ENCODE data around the gene OR13C9. TPM values are rescaled to one million over a fixed set of nuclear protein-coding genes. Genes with fewer than 3 reads are reported as not detected.
"Not testable (repeated sequence)": the region's sequence is repeated elsewhere in the genome, so short reads cannot be mapped to it uniquely, and the experiment has no call there.

Gene OR13C9
- total and polyA plus RNA-seq, 9 of the 15 experiments (the other 6 are each of a cell fraction or from before 2014, with no cell fraction given) = not detected

DNA sequence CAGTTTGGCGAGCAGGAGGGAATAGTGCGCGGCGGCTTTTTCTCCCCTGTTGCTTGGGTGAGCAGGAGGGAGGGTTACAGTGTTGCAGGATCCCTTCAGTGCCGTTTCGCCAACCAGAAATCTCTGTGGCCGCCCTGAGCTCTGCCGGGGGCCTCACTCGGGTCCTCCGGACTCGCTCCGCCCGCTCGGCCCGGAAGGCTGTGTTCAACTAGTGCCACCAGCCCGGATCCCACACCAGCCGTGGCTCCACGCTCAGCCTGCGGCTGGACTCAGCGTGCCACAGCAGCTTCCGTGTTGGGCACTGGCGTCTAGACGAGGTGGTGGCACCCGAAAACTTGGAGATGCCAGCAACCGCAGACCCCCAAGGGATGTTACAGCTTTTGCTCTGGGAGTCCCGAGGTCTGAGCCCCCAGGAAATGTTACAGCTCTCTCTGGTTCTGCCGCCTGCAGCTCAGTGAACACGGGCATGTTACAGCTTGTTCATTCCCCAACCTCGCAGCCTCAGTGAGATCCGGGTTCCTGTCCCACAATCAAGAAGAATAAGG is 16.0 kb upstream of the OR13C9 start:
- FAIRE-seq (no peak), ATAC-seq (no peak), DNase-seq (ENCODE audit: extremely low read depth in 1 of 4, low spot score in 3 of 4) (no peak)
- H3K9me3 ChIP-seq (replicated peaks; ENCODE audit: control insufficient read depth, insufficient read depth, low read depth, low read length) = no peaks in the 10 kb centered on the region
- H3K79me2 ChIP-seq (ENCODE audit: control insufficient read depth, insufficient read depth, low read length) = no peaks in the 10 kb centered on the region
- intact Hi-C loops (cut with micrococcal nuclease) (no loop called here), in situ Hi-C loops (cut with MboI) (no loop called here)
- no peak overlapping the region for H3K27ac ChIP-seq (ENCODE audit: extremely low read depth, low read depth, low read length)
- no peaks in the 10 kb centered on the region for H3K9me1 ChIP-seq (ENCODE audit: control insufficient read depth, insufficient read depth, low read length)
- H3K4me2 ChIP-seq (ENCODE audit: insufficient read depth, low read length) = no peak overlapping the region
- CTCF ChIA-PET (ENCODE audit: low intra/inter-chr PET ratio) = no interaction called here
- no peak overlapping the region for H3K9ac ChIP-seq (ENCODE audit: insufficient read depth in 1 of 2, low read depth in 2 of 2, low read length in 2 of 2)
- H3K4me3 ChIP-seq = no peak overlapping the region
- no TSS peak for BruUV-seq (replicated peaks)
- TF ChIP-seq, protein P1, sequence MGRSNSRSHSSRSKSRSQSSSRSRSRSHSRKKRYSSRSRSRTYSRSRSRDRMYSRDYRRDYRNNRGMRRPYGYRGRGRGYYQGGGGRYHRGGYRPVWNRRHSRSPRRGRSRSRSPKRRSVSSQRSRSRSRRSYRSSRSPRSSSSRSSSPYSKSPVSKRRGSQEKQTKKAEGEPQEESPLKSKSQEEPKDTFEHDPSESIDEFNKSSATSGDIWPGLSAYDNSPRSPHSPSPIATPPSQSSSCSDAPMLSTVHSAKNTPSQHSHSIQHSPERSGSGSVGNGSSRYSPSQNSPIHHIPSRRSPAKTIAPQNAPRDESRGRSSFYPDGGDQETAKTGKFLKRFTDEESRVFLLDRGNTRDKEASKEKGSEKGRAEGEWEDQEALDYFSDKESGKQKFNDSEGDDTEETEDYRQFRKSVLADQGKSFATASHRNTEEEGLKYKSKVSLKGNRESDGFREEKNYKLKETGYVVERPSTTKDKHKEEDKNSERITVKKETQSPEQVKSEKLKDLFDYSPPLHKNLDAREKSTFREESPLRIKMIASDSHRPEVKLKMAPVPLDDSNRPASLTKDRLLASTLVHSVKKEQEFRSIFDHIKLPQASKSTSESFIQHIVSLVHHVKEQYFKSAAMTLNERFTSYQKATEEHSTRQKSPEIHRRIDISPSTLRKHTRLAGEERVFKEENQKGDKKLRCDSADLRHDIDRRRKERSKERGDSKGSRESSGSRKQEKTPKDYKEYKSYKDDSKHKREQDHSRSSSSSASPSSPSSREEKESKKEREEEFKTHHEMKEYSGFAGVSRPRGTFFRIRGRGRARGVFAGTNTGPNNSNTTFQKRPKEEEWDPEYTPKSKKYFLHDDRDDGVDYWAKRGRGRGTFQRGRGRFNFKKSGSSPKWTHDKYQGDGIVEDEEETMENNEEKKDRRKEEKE (IDR thresholded peaks at IDR 0.05; ENCODE audit: borderline replicate concordance in 1 of 2, control insufficient read depth in 1 of 2, low read depth in 2 of 2, low read length in 1 of 2) = no peak
- TF ChIP-seq PURB (CRISPR knock-in tag; IDR thresholded peaks at IDR 0.05; ENCODE audit: low read depth) (no peak), ZNF41 (CRISPR knock-in tag; conservative IDR thresholded peaks at IDR 0.05) (no peak), NELFE (IDR thresholded peaks at IDR 0.05; ENCODE audit: insufficient read depth, insufficient read length) (no peak), SLC30A9 (CRISPR knock-in tag; IDR thresholded peaks at IDR 0.05) (no peak), ZNF699 (CRISPR knock-in tag; IDR thresholded peaks at IDR 0.05; ENCODE audit: insufficient replicate concordance) (no peak)
- TF ChIP-seq, protein P2, sequence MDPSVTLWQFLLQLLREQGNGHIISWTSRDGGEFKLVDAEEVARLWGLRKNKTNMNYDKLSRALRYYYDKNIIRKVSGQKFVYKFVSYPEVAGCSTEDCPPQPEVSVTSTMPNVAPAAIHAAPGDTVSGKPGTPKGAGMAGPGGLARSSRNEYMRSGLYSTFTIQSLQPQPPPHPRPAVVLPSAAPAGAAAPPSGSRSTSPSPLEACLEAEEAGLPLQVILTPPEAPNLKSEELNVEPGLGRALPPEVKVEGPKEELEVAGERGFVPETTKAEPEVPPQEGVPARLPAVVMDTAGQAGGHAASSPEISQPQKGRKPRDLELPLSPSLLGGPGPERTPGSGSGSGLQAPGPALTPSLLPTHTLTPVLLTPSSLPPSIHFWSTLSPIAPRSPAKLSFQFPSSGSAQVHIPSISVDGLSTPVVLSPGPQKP (CRISPR knock-in tag; IDR thresholded peaks at IDR 0.05) = no peak
- H3K27me3 ChIP-seq (ENCODE audit: control insufficient read depth in 2 of 2, insufficient read depth in 2 of 2, low read length in 2 of 2) = no peaks in the 10 kb centered on the region
- no peaks in the 10 kb centered on the region for H3K36me3 ChIP-seq (ENCODE audit: control insufficient read depth, insufficient read depth, low read length)
- no peak overlapping the region for H2AFZ ChIP-seq (ENCODE audit: low read depth, low read length)
- WGBS (ENCODE audit: insufficient coverage, low coverage, missing lambda C conversion rate) = 2% methylated on average over 27 of the region's 30 CpGs
- H4K20me1 ChIP-seq (replicated peaks; ENCODE audit: control insufficient read depth, insufficient read depth, low read length) = no peaks in the 10 kb centered on the region
- no peaks in the 10 kb centered on the region; a peak in 1 of 5 replicates for H3K4me1 ChIP-seq (replicated peaks in 1 of 2; ENCODE audit: control insufficient read depth in 2 of 2, insufficient read depth in 2 of 2, low read length in 2 of 2)
- POLR2A ChIA-PET = interaction anchor here (0.6 kb wide), 1 partner anchor 820 kb away, joined by 3 read pairs; no protein-coding TSS in a partner anchor

DNA sequence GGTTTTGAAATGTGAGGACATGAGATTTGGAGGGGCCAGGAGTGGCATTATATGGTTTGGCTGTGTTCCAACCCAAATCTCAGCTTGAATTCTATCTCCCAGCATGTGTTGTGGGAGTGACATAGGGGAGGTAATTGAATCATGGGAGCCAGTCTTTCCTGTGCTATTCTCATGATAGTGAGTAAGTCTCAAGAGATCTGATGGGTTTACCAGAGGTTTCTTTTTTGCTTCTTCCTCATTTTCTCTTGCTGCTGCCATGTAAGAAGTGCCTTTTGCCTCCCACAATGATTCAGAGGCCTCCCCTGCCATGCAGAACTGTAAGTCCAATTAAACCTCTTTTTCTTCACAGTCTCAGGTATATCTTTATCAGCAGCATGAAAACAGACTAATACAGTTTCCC is 8.0 kb upstream of the OR13C9 start:
- H3K36me3 ChIP-seq (ENCODE audit: control insufficient read depth, insufficient read depth, low read length); H2AFZ ChIP-seq (ENCODE audit: low read depth, low read length); H3K4me2 ChIP-seq (ENCODE audit: insufficient read depth, low read length); H3K9me1 ChIP-seq (ENCODE audit: control insufficient read depth, insufficient read depth, low read length); DNase-seq (ENCODE audit: extremely low read depth in 1 of 4, low spot score in 3 of 4); H3K79me2 ChIP-seq (ENCODE audit: control insufficient read depth, insufficient read depth, low read length); H3K27me3 ChIP-seq (ENCODE audit: control insufficient read depth in 2 of 2, insufficient read depth in 2 of 2, low read length in 2 of 2); H3K27ac ChIP-seq (ENCODE audit: extremely low read depth, low read depth, low read length); FAIRE-seq; in situ Hi-C loops (cut with MboI); POLR2A ChIA-PET; H3K9me3 ChIP-seq (replicated peaks; ENCODE audit: control insufficient read depth, insufficient read depth, low read depth, low read length); ATAC-seq; H3K4me1 ChIP-seq (replicated peaks in 1 of 2; ENCODE audit: control insufficient read depth in 2 of 2, insufficient read depth in 2 of 2, low read length in 2 of 2); H3K9ac ChIP-seq (ENCODE audit: insufficient read depth in 1 of 2, low read depth in 2 of 2, low read length in 2 of 2); BruUV-seq (replicated peaks); H3K4me3 ChIP-seq; intact Hi-C loops (cut with micrococcal nuclease); CTCF ChIA-PET (ENCODE audit: low intra/inter-chr PET ratio); H4K20me1 ChIP-seq (replicated peaks; ENCODE audit: control insufficient read depth, insufficient read depth, low read length): not testable (repeated sequence)
